ENCODE measurements around the gene SMIM10L1.

Gene SMIM10L1

DNA sequence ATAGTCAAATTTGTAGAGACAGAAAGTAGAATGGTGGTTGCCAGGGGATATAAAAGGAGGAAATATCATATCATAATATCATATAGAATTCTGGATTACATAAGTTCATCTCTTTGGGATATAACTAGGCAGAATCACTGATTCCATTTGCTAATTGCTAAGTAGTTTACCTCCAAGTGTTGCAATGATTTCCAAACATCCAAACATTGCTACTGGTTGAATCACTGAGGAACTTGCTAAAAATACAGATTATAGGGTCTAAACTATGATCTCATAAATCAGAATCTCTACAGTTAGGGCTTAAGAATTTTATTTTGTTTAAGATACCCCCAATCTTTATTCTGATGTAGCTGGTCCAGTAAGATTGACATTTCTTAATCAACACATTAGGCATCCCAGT lies 31.8 kb downstream of the SMIM10L1 start:
- DNase-seq, result no peak

DNA sequence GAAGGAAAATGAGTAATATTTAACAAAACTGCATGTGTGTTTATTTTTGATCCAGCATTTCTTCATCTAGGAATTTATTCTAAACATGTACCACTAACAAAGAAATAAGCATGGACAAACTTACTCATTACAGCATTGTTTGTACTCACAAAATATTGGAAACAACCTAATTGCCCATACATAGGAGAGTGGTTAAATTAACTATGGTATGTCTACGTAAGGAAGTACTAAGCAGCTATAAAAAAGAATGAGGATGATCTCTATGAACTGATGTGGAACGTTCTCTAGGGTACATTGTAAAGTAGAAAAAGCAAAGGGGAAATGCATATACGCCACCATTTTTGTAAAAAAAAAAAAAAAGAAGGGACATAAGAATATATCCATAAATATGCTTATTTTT lies 33.2 kb downstream of the SMIM10L1 start:
- DNase-seq, result no peak

GRCh38 chr12:11209113-11209512 lies 38.1 kb downstream of the SMIM10L1 start:
- DNase-seq, result no peak
